IPS-11a (cell line): ENCODE data around the gene CDH4.

Experiments
- H3K4me3 ChIP-seq: one replicate; pipeline ENCODE4 v1.5.1; 2013; ENCODE audit warnings: low read depth, low read length, control low read depth

The CDH4 gene

DNA sequence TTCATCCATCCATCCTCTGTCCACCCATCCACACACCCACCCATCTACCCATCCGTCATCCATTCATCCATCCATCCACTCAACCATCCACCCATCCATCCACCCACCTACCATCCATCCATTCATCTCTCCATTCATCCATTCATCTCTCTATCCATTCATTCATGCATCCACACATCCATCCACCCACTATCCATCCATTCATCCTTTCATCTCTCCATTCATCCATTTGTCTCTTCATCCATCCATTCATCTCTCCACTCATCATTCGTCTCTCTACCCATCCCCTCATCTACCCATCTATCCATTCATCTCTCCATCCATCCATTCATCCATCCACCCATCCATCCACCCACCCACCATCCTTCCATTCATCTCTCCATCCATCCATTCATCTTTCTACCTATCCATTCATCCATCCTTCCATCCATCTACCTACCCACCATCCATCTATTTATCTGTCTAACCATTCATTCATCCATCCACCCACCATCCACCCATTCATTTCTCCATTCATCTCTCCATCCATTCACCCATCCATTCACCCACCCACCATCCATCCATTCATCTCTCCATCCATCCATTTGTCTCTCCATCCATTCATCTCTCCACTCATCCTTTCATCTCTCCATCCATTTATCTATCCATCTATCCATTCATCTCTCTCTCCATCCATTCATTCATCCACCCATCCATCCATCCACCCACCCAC is 538.2 kb downstream of the CDH4 start:
- H3K4me3 ChIP-seq, result no peak overlapping the region

GRCh38 chr20:61791995-61792394 is 539.9 kb downstream of the CDH4 start:
- no peak overlapping the region for H3K4me3 ChIP-seq

DNA sequence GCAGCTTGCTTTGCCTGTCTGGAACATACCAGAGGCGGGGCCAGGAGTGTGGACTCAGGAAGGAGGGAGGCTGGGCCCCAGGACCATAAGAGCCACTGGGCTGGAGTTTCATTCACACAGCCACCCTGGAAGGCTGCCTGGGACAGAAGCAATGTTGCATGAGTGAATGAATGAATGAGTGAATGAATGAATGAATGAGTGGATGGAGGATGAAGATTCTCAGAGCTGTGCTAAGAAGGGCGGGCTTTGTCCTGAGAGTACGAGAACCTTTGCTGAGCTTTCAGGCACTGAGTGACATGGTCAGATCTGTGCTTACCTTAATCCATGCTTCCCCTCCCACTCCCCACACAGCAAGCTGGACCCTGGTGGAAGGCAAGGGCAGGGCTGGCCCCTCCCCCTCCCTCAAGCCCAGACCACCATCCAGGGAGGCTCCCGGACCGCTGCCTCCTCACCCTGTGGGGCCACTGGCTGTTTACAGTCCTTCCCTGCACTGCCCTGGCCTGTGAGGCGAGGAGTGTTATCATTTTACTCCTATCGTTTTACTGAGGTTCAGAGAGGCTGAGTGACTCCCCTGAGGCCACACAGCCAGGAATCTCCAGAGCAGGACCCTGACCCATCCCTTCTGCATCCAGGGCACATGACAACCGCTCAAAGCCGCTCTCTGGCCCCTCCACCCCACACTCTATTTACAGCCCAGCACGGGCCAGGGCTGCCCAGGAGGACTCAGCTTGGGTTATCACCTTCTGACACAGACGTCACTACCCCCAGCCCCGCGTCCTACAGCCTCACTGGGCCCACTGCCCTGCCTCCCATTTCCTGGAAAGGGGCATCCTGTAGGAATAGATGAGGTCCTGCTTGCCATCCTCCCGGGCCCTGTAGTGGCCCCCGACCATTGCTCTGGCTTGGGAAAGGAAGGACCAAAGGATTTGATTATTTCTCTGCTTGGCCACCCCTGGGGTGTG is 543.9 kb downstream of the CDH4 start:
- no peak overlapping the region for H3K4me3 ChIP-seq

- no peak overlapping the region for H3K4me3 ChIP-seq
These were observed 544.7 kb downstream of the CDH4 start for GRCh38 chr20:61796738-61797137.

DNA sequence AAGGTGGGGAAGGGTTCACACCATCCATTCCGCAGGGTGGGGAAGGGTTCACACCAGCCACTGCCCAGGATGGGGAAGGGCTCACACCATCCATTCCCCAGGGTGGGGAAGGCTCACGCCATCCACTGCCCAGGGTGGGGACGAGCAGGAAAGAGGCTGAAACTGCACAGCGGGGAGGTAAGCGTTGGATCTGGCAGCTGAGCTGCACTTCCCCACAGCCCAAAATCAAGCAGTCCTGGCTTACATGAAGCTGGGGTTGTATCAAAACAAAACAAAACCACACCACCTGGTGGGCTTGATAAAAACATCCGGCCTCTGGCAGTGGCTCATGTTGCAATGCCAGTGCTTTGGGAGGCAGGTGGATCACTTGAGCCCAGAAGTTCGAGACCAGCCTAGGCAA is 545.1 kb downstream of the CDH4 start:
- no peak overlapping the region for H3K4me3 ChIP-seq

DNA sequence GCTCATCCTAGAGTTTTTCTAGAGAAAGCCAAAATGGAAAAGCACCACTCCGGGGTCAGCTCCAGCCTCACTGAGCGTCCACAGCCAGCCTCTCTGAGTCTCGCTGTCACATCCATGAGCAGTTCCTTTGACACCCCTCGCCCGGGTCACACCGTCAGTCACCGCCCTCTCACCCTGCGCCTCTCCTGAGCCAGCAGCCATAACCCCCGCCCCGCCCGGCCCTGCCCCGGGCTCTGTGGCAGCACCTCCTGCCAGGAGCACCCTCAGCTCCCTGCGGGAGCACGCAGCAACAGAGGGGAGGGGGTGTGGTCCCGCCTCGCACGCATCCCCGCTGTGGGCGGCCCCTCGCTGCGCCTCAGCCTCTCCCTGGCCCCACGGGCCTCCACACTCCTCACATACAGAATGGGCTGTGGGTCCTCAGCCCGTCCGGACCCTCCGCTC is 545.9 kb downstream of the CDH4 start:
- H3K4me3 ChIP-seq, result no peak overlapping the region

GRCh38 chr20:61798632-61799031 is 546.6 kb downstream of the CDH4 start:
- no peak overlapping the region for H3K4me3 ChIP-seq

- H3K4me3 ChIP-seq, result no peak overlapping the region
These were observed 547.4 kb downstream of the CDH4 start for GRCh38 chr20:61799394-61799923.

DNA sequence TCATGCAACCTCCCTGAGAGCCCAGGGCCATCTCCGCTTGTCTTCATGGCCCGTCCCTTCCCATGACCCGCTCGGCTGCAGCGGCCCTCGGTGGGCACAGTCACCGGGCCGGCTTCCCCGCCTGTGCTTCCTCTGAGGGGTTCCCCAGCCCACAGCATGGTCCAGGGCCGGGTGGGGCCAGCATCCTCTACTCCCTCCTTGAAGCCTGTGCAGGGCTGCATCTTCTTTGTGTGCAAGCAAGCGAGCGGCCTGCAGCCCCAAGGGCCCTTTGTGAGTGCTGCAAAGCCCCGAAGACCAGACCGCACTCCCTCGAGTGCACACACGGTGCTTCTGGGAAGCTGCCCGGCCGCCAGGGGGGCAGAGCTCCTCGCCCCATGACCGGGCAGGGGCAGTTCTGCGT is 547.9 kb downstream of the CDH4 start:
- H3K4me3 ChIP-seq, result no peak overlapping the region

- no peak overlapping the region for H3K4me3 ChIP-seq
These were observed 548.5 kb downstream of the CDH4 start for GRCh38 chr20:61800359-61801064.

DNA sequence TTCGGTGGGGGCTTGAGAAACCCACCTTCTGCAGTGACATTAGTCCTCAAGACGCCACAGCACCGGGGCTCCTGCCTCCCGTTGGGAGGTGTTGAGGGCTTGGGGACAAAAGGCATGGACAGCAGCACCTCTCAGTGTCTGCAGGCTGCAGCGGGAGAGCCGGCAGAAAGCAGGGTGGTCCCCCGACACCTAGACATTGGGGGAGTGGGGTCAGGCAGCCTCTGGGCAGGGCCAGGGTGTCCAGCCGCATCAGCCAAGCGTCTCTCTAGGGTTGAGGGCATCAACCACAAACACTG is 549.0 kb downstream of the CDH4 start:
- no peak overlapping the region for H3K4me3 ChIP-seq

- no peak overlapping the region for H3K4me3 ChIP-seq
These were observed 549.4 kb downstream of the CDH4 start for GRCh38 chr20:61801428-61801827.

DNA sequence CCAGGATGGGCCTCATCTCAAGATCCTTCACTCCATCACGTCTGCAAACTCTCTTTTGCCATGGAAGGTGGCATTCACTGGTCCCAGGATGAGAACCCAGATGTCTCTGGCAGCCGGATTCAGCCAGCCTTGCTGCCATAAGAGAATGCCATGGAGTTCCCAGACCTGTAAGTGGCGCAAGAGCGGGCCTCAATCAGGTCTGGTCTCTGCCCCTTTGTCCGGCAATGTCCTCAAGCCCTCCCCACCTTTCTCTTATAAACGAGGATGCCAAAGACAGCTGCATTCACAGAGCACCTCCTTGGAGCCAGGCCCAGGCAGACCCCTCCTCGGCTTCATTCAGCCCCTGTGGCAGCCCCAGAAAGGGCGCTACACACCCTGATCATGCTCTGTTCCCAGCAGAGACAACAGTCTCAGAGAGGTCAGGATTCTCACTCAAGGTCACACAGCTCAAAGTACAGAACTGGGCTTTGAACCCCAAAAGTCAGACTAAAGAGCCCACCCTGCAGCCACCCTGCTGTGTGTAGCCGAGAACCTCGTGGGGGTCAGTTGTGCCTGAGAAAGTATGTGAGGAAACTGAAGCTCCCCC is 549.9 kb downstream of the CDH4 start:
- H3K4me3 ChIP-seq, result no peak overlapping the region

DNA sequence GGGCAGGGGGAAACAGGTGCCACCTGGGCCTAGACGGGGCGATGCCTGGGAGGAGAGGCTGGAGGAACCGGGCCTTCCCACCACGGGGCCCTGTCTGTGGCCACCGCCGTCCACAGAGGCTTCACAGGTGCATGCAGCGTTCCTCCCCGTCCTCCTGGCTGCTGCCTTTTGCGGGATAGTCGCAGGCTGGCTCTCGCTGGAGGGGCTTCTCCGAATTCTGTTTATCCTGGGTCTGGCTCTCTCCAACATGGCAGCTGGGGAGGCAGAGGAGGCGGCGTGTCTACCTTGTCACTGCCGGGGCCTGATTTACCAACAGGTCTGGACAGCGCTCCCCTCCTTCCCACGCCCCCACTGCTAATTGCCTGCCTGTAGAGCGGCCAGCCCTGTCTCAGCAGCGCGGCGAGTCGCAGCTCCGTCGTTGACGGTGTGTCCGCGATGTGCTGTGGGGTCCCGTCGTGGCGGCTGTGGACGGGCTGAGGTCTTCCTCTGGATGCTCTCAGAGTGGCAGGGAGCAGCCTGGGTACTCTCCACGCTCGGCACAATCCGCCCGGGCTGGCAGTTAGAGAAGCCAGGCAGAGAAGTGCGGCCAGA is 550.8 kb downstream of the CDH4 start:
- no peak overlapping the region for H3K4me3 ChIP-seq

DNA sequence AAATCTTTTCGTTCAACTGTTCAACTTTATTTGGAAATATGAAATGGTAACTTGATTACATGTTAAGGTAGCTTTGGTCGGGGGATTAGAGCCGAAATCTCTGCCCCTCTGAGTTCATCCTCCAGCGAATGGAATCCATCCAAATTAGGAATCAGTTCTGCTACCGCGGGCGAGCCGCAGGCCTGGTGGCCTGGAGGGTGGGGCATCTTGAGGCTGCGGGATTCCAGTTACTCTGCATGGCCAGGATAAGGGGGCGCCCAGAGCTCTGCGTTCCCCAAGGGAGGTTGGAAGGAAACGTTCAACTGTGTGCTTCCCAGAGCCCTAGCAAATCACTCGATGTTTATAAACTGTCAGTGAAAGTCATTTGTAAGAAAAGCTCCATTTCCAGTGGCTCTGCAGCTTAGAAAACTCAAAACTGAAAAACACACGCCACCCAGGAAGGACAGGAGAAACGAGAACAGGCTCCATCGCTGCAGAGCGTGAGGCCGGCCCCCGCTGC is 551.4 kb downstream of the CDH4 start:
- no peak overlapping the region for H3K4me3 ChIP-seq

DNA sequence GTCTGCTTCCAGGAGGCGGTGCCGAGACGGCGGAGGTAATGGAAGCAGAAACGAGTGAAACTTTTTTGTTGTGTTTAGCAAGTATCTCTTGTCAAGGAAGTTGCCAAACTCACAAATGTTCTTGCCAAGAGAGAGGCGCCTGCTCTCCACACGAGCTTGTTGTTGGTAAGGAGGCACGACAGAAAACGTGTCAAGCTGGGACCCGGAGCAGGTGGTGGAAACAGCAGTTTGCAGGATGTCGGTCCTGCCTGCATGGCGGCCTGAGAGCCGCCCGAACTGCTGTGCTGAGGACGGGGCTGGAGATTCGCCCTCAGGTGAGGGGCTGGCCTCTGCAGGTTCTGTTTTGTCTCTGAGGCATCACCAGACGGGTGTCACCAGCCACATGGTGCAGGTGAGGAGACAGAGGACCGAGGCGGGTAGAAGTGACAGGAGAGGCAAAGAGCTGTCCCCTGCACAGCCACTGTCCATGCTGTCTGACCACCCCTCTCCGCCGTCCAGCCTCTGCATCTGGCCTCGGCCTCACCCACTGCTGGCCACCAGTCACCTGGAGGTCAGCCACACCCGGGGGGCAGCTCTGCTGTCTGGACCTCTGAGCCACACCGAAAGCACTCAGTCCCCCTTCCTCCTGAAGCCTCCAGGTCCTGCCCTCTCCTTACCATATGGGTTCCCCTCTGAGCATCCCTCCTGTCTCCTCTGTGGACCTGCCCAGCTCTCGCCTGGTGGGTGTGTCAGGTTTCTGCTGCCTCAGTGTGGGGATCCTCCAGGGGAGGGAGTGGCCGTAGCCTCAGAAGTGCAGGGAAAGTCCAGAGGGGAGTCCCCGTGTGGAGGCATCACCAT is 552.1 kb downstream of the CDH4 start:
- no peak overlapping the region for H3K4me3 ChIP-seq

- no peak overlapping the region for H3K4me3 ChIP-seq
These were observed 552.8 kb downstream of the CDH4 start for GRCh38 chr20:61804752-61805295.

- H3K4me3 ChIP-seq, result no peak overlapping the region
These were observed 553.3 kb downstream of the CDH4 start for GRCh38 chr20:61805365-61805764.

GRCh38 chr20:61805781-61806180 is 553.7 kb downstream of the CDH4 start:
- H3K4me3 ChIP-seq, result no peak overlapping the region
